Measurements from ENCODE around the gene PXT1. TPM values are rescaled to one million over a fixed set of nuclear protein-coding genes. Genes with fewer than 3 reads are reported as not detected.

PXT1 gene
- total and polyA plus RNA-seq, 9 of the 15 experiments (the other 6 are each of a cell fraction or from before 2014, with no cell fraction given) = 0.09 to 0.11 (median 0.10) TPM; not detected in 5

DNA sequence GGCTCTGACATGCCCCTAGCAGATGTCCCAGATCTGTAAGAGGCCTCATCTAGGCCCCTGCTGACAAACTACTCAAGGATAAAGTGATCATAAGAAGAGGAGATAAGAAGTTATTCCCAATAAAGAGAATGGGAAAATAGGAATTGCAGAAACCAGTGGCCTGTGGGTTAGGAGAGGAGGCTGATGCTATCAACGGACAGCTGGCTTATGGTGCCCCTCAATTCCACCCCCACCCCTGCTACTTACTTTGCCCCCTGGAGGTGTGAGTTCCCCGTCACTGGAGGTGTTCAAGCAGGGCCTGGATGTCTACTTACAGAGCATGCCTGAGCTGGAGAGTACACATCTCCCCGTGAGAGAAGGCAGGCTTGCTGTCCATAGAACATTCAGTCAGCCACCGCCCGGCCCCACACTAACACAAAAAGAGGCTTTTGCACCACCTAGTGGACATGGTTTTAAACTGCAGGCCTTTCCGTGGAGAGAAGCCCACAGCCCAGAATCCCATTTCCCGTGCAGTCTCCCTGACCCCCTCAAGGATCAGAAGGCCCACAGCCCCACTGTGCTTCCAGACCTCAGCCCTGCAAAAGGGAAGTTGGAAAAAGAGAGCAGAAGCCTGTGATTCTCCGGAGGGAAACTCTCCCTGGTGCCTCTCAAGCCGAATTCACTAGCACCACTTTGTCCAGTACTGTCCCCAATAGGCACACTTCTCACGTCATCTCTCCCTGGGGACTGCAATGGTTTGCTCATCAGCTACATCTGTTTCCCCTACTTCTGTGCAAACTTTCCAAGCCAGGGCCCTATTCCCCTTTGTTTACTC is 82.2 kb downstream of the PXT1 start (continued):
- TF ChIP-seq EGR1 (conservative IDR thresholded peaks at IDR 0.05) = no peak
- no peak for TF ChIP-seq NCOR1 (IDR thresholded peaks at IDR 0.05)
- TF ChIP-seq SIN3A (IDR thresholded peaks at IDR 0.05; ENCODE audit: borderline replicate concordance in 2 of 2, control insufficient read depth in 1 of 2, low read depth in 2 of 2, low read length in 2 of 2) = no peak
- TF ChIP-seq, protein P1, sequence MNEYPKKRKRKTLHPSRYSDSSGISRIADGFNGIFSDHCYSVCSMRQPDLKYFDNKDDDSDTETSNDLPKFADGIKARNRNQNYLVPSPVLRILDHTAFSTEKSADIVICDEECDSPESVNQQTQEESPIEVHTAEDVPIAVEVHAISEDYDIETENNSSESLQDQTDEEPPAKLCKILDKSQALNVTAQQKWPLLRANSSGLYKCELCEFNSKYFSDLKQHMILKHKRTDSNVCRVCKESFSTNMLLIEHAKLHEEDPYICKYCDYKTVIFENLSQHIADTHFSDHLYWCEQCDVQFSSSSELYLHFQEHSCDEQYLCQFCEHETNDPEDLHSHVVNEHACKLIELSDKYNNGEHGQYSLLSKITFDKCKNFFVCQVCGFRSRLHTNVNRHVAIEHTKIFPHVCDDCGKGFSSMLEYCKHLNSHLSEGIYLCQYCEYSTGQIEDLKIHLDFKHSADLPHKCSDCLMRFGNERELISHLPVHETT (CRISPR knock-in tag; conservative IDR thresholded peaks at IDR 0.05 in 1 of 2, IDR thresholded peaks at IDR 0.05 in 1 of 2) = no peak
- TF ChIP-seq ZKSCAN3 (CRISPR knock-in tag; IDR thresholded peaks at IDR 0.05) = no peak
- no peak for TF ChIP-seq NR2C1 (IDR thresholded peaks at IDR 0.05)
- no peak for TF ChIP-seq NR2C1 (tag; IDR thresholded peaks at IDR 0.05)
- TF ChIP-seq PCBP2 (IDR thresholded peaks at IDR 0.05; ENCODE audit: low read depth, low read length, poor library complexity, severe bottlenecking) = no peak
- TF ChIP-seq SRF (CRISPR knock-in tag; IDR thresholded peaks at IDR 0.05) = no peak
- no peak for TF ChIP-seq BCL6 (CRISPR knock-in tag; IDR thresholded peaks at IDR 0.05)
- TF ChIP-seq POLR2G (IDR thresholded peaks at IDR 0.05; ENCODE audit: low read depth, low read length) = no peak
- TF ChIP-seq ZNF586 (CRISPR knock-in tag; conservative IDR thresholded peaks at IDR 0.05) = no peak
- TF ChIP-seq, protein P2, sequence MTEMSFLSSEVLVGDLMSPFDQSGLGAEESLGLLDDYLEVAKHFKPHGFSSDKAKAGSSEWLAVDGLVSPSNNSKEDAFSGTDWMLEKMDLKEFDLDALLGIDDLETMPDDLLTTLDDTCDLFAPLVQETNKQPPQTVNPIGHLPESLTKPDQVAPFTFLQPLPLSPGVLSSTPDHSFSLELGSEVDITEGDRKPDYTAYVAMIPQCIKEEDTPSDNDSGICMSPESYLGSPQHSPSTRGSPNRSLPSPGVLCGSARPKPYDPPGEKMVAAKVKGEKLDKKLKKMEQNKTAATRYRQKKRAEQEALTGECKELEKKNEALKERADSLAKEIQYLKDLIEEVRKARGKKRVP (CRISPR knock-in tag; IDR thresholded peaks at IDR 0.05) = no peak
- TF ChIP-seq, protein P3, sequence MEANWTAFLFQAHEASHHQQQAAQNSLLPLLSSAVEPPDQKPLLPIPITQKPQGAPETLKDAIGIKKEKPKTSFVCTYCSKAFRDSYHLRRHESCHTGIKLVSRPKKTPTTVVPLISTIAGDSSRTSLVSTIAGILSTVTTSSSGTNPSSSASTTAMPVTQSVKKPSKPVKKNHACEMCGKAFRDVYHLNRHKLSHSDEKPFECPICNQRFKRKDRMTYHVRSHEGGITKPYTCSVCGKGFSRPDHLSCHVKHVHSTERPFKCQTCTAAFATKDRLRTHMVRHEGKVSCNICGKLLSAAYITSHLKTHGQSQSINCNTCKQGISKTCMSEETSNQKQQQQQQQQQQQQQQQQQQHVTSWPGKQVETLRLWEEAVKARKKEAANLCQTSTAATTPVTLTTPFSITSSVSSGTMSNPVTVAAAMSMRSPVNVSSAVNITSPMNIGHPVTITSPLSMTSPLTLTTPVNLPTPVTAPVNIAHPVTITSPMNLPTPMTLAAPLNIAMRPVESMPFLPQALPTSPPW (CRISPR knock-in tag; IDR thresholded peaks at IDR 0.05) = no peak
- TF ChIP-seq SIRT6 (IDR thresholded peaks at IDR 0.05; ENCODE audit: low read depth, low read length) = no peak
- TF ChIP-seq ZNF197 (CRISPR knock-in tag; IDR thresholded peaks at IDR 0.05; ENCODE audit: low read depth) = no peak
- TF ChIP-seq, protein P4, sequence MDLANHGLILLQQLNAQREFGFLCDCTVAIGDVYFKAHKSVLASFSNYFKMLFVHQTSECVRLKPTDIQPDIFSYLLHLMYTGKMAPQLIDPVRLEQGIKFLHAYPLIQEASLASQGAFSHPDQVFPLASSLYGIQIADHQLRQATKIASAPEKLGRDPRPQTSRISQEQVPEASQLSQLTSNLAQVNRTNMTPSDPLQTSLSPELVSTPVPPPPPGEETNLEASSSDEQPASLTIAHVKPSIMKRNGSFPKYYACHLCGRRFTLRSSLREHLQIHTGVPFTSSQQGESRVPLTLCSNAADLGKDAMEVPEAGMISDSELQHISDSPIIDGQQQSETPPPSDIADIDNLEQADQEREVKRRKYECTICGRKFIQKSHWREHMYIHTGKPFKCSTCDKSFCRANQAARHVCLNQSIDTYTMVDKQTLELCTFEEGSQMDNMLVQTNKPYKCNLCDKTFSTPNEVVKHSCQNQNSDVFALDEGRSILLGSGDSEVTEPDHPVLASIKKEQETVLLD (IDR thresholded peaks at IDR 0.05) = no peak
